ENCODE results near the gene PLEK.
"Not testable (repeated sequence)": the region's sequence is repeated elsewhere in the genome, so short reads cannot be mapped to it uniquely, and the experiment has no call there.

GRCh38 chr2:68446425-68446824, 81.3 kb downstream of the PLEK start:
- TF ChIP-seq CTCF, POLR2AphosphoS5, POLR2A, EP300 (IDR thresholded peaks at IDR 0.05): not testable (repeated sequence)

All from sigmoid colon (tissue), 4 donors.